ENCODE data around the gene EFNA4. TPM values are rescaled to one million over a fixed set of nuclear protein-coding genes. Genes with fewer than 3 reads are reported as not detected.

EFNA4 gene
- total RNA-seq, 2 experiments from 2014 or later = 3.3 to 4.5 TPM

- H3K27ac Mint-ChIP-seq = no peak overlapping the region
- intact Hi-C loops (cut with micrococcal nuclease) = loop anchor here (1.0 kb wide), 1 partner anchor 140 kb away; no protein-coding TSS in a partner anchor
These were observed 22.7 kb downstream of the EFNA4 start for GRCh38 chr1:155086128-155086741.

GRCh38 chr1:155086856-155087535 lies 23.5 kb downstream of the EFNA4 start:
- no peak for DNase-seq
- intact Hi-C loops (cut with micrococcal nuclease) = loop anchor here (1.0 kb wide), 1 partner anchor 139 kb away; no protein-coding TSS in a partner anchor
- no peaks in the 10 kb centered on the region for H3K36me3 Mint-ChIP-seq (ENCODE audit: low read depth)
- no peaks in the 10 kb centered on the region for H3K9me3 Mint-ChIP-seq
- no peak overlapping the region for H3K4me3 Mint-ChIP-seq
- H3K27ac Mint-ChIP-seq = no peak overlapping the region
- CTCF ChIA-PET = interaction anchor here (0.6 to 4.6 kb wide), 8 partner anchors 8 to 942 kb away, joined by 3 to 72 read pairs (median 4); partner anchors contain the start of genes ADAM15 and KRTCAP2
- peaks cover 23% of the 10 kb centered on the region for H3K27me3 Mint-ChIP-seq (ENCODE audit: low read depth)
- peaks cover 30% of the 10 kb centered on the region for H3K4me1 Mint-ChIP-seq (ENCODE audit: low read depth)

More at GRCh38 chr1:155086128-155086741, 22.7 kb downstream of the EFNA4 start:
- Mint-ChIP-seq H3K27me3 (ENCODE audit: low read depth) (peaks cover 29% of the 10 kb centered on the region), H3K9me3 (no peaks in the 10 kb centered on the region), H3K4me1 (ENCODE audit: low read depth) (peaks cover 32% of the 10 kb centered on the region), H3K36me3 (ENCODE audit: low read depth) (no peaks in the 10 kb centered on the region), H3K4me3 (peak overlapping the region; percentile 59)
- CTCF ChIA-PET = interaction anchor here (0.6 to 4.6 kb wide), 19 partner anchors 9 to 942 kb away, joined by 3 to 75 read pairs (median 5); partner anchors contain the start of genes ADAM15, EFNA4 and KRTCAP2
- peak; percentile 85 for DNase-seq

- intact Hi-C loops (cut with micrococcal nuclease) = loop anchor here (1.0 kb wide), 1 partner anchor 76 kb away; no protein-coding TSS in a partner anchor
- Mint-ChIP-seq H3K27me3 (ENCODE audit: low read depth) (no peaks in the 10 kb centered on the region), H3K4me1 (ENCODE audit: low read depth) (peaks cover 5% of the 10 kb centered on the region), H3K27ac (no peak overlapping the region), H3K36me3 (ENCODE audit: low read depth) (no peaks in the 10 kb centered on the region), H3K9me3 (no peaks in the 10 kb centered on the region), H3K4me3 (no peak overlapping the region)
- DNase-seq = peak; percentile 84
- CTCF ChIA-PET = interaction anchor here (0.5 to 6.8 kb wide), 43 partner anchors 9 to 877 kb away, joined by 3 to 234 read pairs (median 4); partner anchors contain the start of genes ADAM15, EFNA4, KRTCAP2 and SHC1
These were observed 27.8 kb downstream of the EFNA4 start for GRCh38 chr1:155091071-155092051.

GRCh38 chr1:155092131-155092530 lies 28.6 kb downstream of the EFNA4 start:
- no peak for DNase-seq
- Mint-ChIP-seq H3K27ac (no peak overlapping the region), H3K27me3 (ENCODE audit: low read depth) (no peaks in the 10 kb centered on the region), H3K9me3 (no peaks in the 10 kb centered on the region), H3K36me3 (ENCODE audit: low read depth) (no peaks in the 10 kb centered on the region), H3K4me3 (no peak overlapping the region), H3K4me1 (ENCODE audit: low read depth) (peaks cover 5% of the 10 kb centered on the region)
- intact Hi-C loops (cut with micrococcal nuclease) = no loop called here
- CTCF ChIA-PET = interaction anchor here (0.5 to 6.8 kb wide), 25 partner anchors 8 to 877 kb away, joined by 3 to 234 read pairs (median 4); partner anchors contain the start of genes ADAM15, KRTCAP2, SHC1 and SLC50A1

- H3K27me3 Mint-ChIP-seq (ENCODE audit: low read depth) = no peaks in the 10 kb centered on the region
- H3K4me3 Mint-ChIP-seq = no peak overlapping the region
- H3K4me1 Mint-ChIP-seq (ENCODE audit: low read depth) = peaks cover 5% of the 10 kb centered on the region
- CTCF ChIA-PET = interaction anchor here (0.9 to 6.8 kb wide), 6 partner anchors 42 to 101 kb away, joined by 3 to 234 read pairs (median 12); partner anchors contain the start of genes KRTCAP2, SLC50A1 and TRIM46
- intact Hi-C loops (cut with micrococcal nuclease) = no loop called here
- DNase-seq = no peak
- no peaks in the 10 kb centered on the region for H3K36me3 Mint-ChIP-seq (ENCODE audit: low read depth)
- H3K9me3 Mint-ChIP-seq = no peaks in the 10 kb centered on the region
- H3K27ac Mint-ChIP-seq = no peak overlapping the region
These were observed 29.1 kb downstream of the EFNA4 start for GRCh38 chr1:155092641-155093040.

- Mint-ChIP-seq H3K4me3 (no peak overlapping the region), H3K36me3 (ENCODE audit: low read depth) (no peaks in the 10 kb centered on the region), H3K27me3 (ENCODE audit: low read depth) (no peaks in the 10 kb centered on the region), H3K27ac (no peak overlapping the region), H3K4me1 (ENCODE audit: low read depth) (peaks cover 5% of the 10 kb centered on the region), H3K9me3 (no peaks in the 10 kb centered on the region)
- CTCF ChIA-PET = interaction anchor here (1.9 to 6.8 kb wide), 3 partner anchors 55 to 78 kb away, joined by 5 to 234 read pairs (median 12); partner anchors contain the start of genes KRTCAP2 and TRIM46
- intact Hi-C loops (cut with micrococcal nuclease) = loop anchor here (2.0 kb wide), 1 partner anchor 33 kb away; the partner anchor contains the start of gene EFNA1
- no peak for DNase-seq
These were observed 30.5 kb downstream of the EFNA4 start for GRCh38 chr1:155093911-155094621.

- peaks cover 5% of the 10 kb centered on the region for H3K4me1 Mint-ChIP-seq (ENCODE audit: low read depth)
- no peaks in the 10 kb centered on the region for H3K9me3 Mint-ChIP-seq
- no peaks in the 10 kb centered on the region for H3K27me3 Mint-ChIP-seq (ENCODE audit: low read depth)
- intact Hi-C loops (cut with micrococcal nuclease) = loop anchor here (2.0 kb wide), 1 partner anchor 32 kb away; the partner anchor contains the start of gene EFNA1
- no peak overlapping the region for H3K27ac Mint-ChIP-seq
- no peak overlapping the region for H3K4me3 Mint-ChIP-seq
- no peak for DNase-seq
- CTCF ChIA-PET = interaction anchor here (0.6 to 2.4 kb wide), 8 partner anchors 8 to 144 kb away, joined by 3 to 21 read pairs (median 4); partner anchors contain the start of gene KRTCAP2
- H3K36me3 Mint-ChIP-seq (ENCODE audit: low read depth) = no peaks in the 10 kb centered on the region
These were observed 31.0 kb downstream of the EFNA4 start for GRCh38 chr1:155094622-155094948.

- Mint-ChIP-seq H3K4me1 (ENCODE audit: low read depth) (no peaks in the 10 kb centered on the region), H3K36me3 (ENCODE audit: low read depth) (no peaks in the 10 kb centered on the region), H3K9me3 (no peaks in the 10 kb centered on the region), H3K4me3 (no peak overlapping the region), H3K27me3 (ENCODE audit: low read depth) (no peaks in the 10 kb centered on the region), H3K27ac (no peak overlapping the region)
- CTCF ChIA-PET = interaction anchor here (0.6 to 3.4 kb wide), 4 partner anchors 10 to 386 kb away, joined by 3 to 15 read pairs (median 8); partner anchors contain the start of genes KRTCAP2 and TRIM46
- intact Hi-C loops (cut with micrococcal nuclease) = no loop called here
- no peak for DNase-seq
These were observed 35.8 kb downstream of the EFNA4 start for GRCh38 chr1:155099331-155099730.

- no peaks in the 10 kb centered on the region for H3K27me3 Mint-ChIP-seq (ENCODE audit: low read depth)
- intact Hi-C loops (cut with micrococcal nuclease) = no loop called here
- DNase-seq = no peak
- no peak overlapping the region for H3K27ac Mint-ChIP-seq
- CTCF ChIA-PET = interaction anchor here (0.7 to 1.4 kb wide), 2 partner anchors 18 to 69 kb away, joined by 3 to 6 read pairs; partner anchors contain the start of gene KRTCAP2
- no peaks in the 10 kb centered on the region for H3K9me3 Mint-ChIP-seq
- no peaks in the 10 kb centered on the region for H3K36me3 Mint-ChIP-seq (ENCODE audit: low read depth)
- no peaks in the 10 kb centered on the region for H3K4me1 Mint-ChIP-seq (ENCODE audit: low read depth)
- H3K4me3 Mint-ChIP-seq = no peak overlapping the region
These were observed 39.8 kb downstream of the EFNA4 start for GRCh38 chr1:155103325-155103724.

GRCh38 chr1:155104605-155105534 lies 41.3 kb downstream of the EFNA4 start:
- Mint-ChIP-seq H3K36me3 (ENCODE audit: low read depth) (no peaks in the 10 kb centered on the region), H3K4me1 (ENCODE audit: low read depth) (no peaks in the 10 kb centered on the region), H3K27ac (no peak overlapping the region), H3K9me3 (no peaks in the 10 kb centered on the region), H3K27me3 (ENCODE audit: low read depth) (no peaks in the 10 kb centered on the region), H3K4me3 (no peak overlapping the region)
- no peak for DNase-seq
- intact Hi-C loops (cut with micrococcal nuclease) = no loop called here
- CTCF ChIA-PET = interaction anchor here (0.6 to 1.6 kb wide), 4 partner anchors 10 to 26 kb away, joined by 3 to 4 read pairs (median 3); no protein-coding TSS in a partner anchor
